Measurements from ENCODE around the gene RFX7.

- TF ChIP-seq CTCF (IDR thresholded peaks at IDR 0.05) (no peak), POLR2A (IDR thresholded peaks at IDR 0.05) (no peak)
Observed at GRCh38 chr15:56160966-56161365, 82.7 kb downstream of the RFX7 start.
